ENCODE data around the gene PLCXD3. TPM values are rescaled to one million over a fixed set of nuclear protein-coding genes. Genes with fewer than 3 reads are reported as not detected.
"Not testable (repeated sequence)": the region's sequence is repeated elsewhere in the genome, so short reads cannot be mapped to it uniquely, and the experiment has no call there.

Gene PLCXD3
- total RNA-seq, 1 donor from 2014 or later: 0.51 TPM

DNA sequence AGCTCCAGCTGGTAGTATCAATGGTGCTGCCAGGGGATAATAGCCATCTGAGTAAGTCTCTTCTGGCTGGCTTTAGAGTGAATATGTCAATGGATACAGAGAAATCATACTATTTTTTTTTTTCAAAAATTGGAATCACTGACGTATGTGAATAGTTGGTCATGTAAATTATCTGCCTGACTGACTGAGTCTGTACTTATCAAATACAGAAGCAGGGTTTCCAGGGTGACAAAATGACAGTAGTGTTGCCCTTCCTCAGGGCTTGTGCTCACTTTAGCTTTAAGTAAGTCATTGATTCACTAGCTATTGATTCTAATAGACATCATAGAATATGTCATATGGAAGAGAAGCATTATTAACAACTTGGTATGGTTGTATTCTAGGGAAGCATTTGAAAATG is 171.1 kb downstream of the PLCXD3 start:
- DNase-seq: no peak

DNA sequence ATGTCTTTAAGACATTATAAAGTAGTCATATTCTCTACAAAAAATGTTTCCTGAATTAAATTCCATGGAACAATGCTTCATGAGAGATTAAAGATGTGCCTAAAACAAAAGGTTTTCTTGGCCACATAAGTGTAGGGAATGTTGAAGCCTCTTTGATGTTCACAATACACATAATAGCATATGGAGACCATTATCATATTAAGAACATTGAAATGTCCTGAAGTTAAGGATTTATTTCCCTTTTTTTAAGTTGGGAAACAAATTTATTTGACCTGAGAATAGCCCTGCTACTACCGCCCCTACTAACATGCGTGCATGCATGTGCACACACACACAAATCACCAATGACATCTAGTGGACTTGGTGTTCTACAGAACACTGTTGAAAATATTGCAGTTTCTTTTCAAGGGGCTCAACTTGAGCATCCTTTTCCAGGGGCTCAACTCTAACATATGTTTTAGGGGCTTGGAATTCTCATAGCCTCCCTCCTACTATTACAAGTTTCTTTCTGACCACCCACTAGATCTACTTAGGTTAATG is 172.2 kb downstream of the PLCXD3 start:
- DNase-seq: no peak

DNA sequence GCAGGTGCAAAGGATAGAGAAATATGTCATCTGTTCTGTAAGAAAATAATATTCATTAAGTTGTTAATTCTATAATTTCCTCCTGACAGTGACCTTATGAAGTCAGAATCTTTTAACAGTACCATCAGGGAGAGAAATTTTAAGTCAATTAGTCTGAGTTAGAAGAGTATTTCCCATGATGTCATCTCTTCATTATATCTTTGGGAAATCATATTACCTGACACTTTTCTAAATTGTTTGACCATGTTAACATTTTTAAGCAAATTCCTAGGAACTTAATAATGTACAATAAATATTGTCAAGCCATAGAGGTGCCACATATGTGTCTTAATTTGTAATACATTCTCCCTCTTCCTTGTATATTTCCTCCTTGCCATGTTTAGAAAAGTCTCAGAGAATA is 172.7 kb downstream of the PLCXD3 start:
- no peak for DNase-seq

DNA sequence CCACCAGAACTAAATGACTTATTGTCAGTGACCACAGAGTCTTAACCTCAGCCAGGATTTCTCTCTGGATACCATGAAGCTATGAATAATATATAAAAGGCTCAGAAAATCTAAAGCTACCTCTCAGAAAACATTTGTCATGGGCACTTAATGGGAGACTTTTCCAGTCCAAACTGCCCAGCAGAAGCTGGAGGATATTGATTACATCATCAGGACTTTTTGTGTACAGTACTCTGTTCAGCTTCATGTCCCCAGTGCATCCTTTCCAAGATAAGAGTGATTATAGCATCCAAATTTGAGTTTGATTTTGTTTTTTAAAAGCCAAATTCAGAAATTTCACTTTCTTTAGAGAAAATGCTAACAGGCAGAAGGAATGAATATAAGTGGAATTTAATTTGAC is 173.2 kb downstream of the PLCXD3 start:
- no peak for DNase-seq

DNA sequence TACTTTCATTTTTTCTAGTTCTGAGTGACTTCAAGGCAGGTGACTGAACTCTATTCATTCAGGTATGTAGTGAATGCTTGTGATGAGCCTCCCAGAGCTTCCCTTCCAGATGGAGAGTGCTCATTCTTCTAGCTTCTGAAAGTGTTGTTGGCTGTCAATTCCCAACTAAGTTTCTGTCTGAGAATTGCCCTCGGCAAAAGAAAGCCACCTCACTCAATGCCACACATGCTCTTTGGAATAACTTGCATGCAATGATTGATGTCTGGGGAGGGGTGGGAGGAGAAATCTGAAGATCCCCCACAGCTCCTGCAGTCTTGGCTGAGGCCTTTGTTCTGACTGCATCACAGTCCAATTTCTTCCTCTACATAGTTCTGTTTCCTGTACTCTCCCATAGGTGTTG is 173.9 kb downstream of the PLCXD3 start:
- no peak for DNase-seq

DNA sequence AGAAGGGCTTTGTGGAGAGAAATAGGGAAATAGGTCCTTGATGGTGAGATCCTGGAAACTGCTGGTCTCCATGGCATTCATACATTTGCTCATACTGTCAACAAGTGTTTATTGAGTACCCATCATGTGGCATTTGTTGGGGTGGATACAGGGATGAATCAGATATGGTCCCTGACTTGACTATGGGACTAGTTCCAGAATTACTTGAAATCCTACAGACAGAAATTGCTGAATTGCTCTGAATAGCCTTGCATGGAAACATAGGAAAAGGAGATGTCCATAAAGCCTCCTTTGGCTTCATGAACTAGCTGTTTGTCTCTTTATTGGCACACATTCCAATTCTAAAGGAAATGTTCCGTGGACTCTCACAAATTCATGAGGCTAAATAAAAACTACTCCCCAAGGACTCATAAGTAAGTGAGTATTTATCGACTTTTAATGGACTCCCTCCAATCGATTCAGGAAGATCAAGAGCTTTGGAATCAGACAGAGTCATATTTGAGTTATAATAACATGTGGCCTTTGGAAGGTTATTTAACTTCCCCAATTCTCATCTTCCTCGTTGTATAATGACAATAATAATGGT is 174.7 kb downstream of the PLCXD3 start:
- no peak for DNase-seq

DNA sequence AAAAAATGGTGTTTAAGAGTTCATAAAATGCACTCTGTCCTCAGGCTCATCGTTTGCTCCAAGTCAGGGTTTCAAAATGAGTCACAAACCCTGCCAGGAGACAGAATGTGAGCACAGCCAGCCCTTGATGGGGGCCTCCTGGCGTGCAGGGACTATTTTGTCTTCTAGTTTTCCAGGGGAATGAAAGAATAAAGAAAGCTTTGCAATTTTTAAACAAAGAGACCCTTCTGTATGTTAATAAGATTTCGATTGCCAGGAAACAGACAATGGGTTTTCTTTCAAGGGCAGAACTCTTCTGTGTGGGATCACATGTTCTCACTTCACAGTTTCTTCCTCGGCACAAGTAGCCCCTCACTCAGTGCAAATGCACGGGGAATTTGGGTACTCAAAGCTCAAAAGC is 175.6 kb downstream of the PLCXD3 start:
- no peak for DNase-seq

DNA sequence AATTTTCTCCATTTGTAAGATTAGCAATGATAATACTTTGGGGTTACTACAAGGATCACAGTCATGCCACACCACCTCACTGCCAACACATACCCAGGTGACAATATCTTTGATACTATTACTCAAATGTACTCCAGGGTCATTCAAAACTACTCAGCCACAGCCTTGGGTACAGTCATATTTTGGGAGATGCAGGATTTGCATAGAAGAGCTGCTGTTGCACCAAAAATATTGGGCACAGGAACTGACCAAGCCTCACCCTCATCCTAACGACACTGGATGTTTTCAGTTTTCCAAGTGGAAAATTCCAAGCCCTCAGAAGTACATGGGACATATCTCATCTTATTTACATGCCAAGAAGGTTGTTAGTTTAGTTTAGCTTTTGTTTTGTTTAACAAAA is 176.2 kb downstream of the PLCXD3 start:
- DNase-seq: no peak

DNA sequence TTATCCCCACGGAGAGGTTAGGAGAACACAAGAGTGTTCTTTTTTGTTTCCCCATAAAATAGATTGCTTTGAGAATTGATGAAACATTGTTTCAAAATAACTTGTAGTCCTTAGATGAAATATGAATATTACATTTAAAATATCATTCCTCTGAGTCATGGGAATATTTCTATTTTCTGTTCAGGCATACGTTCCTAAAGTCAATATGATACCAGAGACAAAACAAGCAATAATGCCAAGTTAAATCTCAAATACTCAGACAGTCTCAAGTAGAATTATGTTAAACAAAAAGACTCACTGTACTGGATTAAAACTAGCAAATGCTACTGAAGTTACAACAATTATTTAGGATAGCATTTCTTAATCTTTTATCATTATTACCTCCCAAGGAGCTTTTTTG is 185.3 kb downstream of the PLCXD3 start:
- DNase-seq: no peak

DNA sequence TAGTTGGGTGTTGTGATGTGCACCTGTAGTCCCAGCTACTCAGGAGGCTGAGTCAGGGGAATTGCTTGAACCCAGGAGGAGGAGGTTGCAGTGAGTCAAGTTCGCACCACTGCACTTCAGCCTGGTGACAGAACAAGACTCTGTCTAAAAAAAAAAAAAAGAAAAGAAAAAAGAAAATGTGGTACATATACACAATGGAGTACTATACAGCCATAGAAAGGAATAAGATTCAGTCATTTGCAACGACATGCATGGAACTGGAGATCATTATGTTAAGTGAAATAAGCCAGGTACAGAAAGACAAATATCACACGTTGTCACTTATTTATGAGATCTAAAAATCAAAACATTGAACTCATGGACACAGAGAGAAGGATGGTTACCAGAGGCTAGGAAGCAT is 187.6 kb downstream of the PLCXD3 start:
- DNase-seq: not testable (repeated sequence)

DNA sequence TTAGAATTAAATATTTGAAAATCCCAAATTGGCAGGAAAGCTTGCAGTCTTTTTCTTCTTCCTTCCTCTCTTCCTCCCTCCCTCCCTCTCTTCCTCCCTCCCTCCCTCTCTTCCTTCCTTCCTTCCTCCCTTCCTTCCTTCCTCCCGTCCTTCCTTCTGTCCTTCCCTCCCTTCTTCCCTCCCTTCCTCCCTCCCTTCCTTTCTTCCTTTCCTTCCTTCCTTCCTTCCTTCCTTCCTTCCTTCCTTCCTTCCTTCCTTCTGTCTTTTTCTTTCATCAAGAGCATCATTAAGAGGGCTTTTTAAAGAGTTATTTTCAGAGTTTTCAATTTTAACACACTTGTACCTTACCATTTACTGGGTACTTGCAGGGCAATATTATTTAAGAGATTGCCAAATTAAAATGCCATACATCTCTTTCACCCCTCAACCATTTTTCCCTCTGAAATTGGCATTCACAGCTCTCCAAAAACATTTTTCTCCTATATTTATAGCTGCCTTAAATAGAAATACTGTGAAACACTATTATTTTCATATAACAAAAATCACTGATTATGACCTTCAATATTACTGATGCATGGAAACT is 197.8 kb downstream of the PLCXD3 start:
- DNase-seq: no peak

DNA sequence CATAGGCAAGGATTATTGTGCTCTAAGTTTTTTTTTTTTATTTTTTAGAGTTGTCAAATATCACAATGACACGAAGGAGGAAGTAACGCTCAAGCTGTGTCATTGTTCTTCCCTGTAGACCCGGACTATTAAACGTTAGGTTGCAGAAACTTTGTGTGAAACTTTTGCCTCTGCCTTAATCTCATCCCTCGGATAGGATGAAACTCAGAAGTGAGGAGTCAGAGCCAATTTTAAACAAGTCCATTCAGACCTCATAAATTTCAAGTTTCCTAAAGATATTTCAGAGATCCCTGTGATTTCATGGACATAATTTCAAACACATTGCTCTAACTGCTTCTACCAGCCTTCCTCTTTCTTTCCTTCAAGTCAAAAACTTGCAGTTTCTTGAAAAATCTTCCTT is 198.3 kb downstream of the PLCXD3 start:
- no peak for DNase-seq

DNA sequence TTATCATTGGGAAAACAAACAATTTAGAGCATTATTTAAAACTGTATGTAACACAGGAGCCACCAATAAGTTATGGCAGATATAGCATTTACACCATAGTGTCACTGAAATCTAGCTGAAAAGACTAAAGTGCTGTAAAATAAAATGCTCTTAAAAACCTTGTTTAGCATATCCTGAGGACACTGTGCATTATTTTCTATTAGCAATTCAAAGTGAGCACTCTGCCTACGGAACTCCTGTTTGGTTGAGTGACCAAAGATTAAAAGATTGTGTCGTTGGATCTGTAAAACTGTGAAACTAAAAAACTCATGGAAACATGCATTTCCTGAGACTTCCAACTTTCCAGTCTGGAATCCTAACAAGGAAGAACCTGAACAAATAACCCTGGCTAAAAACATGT is 201.1 kb downstream of the PLCXD3 start:
- no peak for DNase-seq

DNA sequence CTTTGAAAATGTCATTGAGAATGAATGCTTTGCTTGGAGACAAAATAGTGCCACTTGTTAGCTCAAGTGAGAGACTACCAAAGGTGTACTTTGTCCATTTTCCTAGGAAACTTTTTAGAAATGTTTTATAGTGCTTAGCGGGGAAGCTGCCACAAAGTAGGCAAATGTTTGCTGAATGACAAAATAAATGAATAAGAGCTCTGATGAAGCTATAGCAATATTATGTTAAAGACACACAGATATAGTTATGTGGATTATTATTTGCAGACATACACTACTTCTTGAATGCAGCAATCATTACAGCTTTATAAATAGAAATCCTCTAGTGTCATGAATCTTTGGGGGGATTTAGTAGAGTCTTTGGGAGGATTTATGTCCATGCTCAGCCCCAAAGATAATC is 204.4 kb downstream of the PLCXD3 start:
- DNase-seq: no peak

DNA sequence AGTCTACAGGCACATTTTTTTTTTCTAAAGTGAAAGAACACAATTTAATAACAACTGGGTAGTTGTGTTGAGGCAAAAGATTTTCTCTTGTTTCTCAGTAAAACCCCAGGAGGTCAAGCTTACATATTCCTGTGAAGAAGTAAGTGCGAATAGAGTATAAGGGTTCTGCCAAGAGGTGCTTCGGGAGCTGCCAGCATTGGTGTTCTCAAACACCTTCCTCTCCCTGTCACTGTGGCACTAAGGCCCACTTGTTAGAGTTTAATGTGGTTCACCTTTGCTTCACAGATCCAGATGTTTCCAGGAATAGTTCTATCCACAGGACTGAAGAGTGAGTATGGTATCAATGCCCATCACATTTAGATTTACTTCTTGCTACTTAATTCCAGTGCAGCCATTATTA is 205.3 kb downstream of the PLCXD3 start:
- DNase-seq: no peak

DNA sequence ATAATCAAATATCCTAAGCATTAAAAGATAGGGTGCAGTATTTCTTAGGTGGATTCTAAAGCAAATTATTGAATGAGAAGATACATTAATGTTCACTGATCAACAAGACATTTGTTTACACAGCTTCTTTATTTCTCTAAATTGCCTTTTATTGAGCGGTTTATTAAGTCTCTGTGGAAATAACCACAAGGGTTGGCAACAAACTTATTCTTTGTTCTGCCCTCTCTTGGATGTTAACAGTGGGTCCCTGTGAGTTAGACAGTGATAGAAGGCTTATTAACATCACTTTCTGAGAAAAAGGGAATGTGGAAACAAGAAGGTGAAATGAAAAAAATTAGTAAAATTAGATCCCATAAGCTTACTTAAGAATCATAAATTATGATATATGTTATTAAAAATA is 214.3 kb downstream of the PLCXD3 start:
- DNase-seq: no peak

DNA sequence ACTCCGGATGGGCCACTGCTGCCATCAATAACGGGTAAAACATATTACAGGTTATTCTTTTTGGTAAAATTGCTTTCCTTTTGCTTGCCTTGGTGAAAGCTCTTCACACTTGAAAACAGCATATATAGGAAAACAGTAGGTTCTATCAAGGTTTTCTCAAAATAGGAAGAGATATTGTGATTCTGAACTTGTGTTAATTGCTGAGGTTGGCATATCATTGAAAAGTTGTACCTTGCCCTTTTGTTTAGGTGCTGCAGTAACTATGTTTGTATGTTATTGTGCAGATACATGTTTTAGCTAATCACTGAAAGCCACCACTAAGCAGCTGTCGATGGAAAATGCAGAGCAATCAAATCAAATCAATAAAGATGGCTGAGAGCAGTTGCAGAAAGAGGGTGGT is 219.1 kb downstream of the PLCXD3 start:
- DNase-seq: no peak

DNA sequence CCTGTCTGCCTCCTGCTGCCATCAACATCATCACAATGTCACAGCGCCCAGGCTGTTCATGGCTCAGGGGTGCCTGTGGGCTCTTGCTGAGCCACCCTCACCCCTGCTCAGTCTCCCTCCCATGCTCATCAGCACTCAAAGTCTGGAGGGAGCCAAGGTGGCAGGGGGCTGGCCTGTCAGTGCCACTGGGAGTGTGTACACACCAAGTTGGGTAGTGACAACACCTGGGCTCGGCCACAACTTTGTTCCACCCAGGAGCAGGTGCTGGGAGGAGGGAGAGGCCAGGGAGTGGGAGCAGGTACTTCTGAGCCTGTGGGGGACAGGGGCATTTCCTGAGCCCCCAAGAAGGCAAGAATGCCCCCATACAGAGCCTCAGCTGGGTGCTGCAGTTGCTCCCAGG is 219.6 kb downstream of the PLCXD3 start:
- no peak for DNase-seq

DNA sequence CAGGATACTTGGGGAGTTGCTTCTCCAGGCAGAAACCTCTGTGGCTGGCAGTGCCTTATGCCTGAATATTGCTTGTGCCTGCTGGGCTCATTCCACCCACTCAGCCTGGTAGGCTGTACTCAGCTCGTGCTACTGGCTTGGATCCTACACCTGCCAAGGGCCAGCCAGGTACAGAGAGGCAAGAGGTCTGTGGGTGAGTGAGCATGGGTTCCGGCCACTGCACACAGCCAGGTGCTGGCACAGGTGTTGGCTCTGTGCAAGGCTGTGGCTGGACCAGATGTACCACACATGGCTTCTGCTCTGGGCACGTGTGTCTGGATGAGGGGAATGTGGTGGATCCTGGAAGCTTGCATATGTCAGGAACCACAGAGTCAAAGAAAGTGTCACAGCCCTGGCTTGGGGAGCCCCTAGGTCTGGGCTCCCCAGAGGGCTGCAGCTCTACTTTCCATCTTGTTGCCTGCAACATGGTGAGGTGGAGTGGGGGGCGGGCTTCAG is 220.4 kb downstream of the PLCXD3 start:
- no peak for DNase-seq

DNA sequence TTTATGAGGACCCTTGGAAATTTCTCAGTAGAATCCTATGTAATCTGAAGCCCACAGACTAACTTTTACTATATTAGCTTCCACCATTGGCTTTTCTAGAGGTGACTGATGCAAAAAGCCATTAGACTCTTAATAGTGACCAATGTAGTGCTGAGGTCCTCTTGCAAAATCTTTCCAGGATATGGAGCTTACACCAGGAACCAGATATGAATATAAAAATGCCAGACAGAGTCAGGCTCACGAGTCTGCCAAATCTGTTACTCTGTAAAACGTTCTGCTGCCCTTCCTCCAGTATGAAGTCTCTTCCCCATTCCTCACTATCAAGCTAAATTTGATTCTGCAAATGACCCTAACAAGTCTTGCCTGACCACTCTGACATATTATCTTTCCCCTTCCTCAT is 223.7 kb downstream of the PLCXD3 start:
- no peak for DNase-seq

DNA sequence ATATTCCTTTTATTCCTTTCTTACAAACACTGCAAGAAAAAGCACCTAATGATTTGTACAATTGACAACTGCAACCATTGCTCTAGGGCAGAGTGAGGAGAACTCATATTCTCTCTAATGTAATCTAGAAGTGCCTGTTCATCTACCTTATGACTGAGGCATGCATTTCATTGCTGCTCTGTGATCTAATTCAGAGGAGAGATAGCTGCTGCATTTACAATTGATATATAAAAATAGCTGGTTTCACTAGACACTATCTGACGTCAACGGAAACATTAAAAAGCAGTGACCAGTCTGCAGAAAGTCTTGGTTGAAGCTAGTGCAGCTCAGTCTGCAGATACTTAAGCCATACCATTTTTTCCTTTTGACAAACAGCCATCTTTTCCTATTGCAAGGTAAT is 224.2 kb downstream of the PLCXD3 start:
- no peak for DNase-seq

DNA sequence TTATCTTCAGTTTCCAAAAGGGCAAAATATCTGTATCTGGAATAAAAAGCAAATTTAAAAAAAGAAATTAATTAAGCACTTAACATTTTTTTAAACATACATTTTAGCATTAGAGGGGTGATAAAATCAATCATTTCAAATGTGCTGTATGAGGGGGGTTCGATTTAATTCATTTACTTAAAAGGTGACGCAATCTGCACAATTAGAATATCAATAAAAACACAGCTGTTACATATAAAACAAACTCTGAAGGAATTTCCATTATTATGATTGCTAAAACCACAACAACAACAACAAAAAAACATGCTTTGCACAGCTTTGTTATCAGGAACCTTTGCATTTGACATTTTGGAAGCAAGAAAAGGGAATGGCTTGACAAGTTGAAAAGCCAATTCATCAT is 225.5 kb downstream of the PLCXD3 start:
- no peak for DNase-seq

DNA sequence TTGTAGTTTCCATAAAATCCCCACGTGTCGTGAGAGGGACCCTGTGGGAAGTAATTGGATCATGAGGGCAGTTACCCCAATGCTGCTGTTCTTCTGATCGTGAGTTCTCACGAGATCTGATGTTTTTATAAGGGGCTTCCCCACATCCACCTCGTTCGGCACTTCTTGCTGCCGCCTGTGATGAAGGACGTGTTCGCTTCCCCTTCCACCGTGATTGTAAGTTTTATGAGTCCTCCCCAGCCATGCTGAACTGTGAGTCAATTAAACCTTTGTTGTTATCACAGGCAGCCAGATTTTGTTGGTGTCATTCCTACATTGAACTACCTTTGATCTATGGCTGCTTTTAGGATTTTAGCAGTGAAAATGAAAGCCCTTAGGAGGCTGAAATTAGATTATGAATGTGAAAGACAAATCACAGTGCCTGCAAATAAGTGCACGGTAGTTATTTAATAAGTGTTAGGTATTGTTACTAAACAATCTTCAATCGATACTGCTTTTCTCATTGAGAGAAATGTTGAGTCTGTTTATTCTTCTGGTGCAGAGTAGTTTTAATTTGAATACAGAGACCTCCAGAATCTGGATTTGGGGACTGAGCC is 229.1 kb downstream of the PLCXD3 start:
- no peak for DNase-seq

DNA sequence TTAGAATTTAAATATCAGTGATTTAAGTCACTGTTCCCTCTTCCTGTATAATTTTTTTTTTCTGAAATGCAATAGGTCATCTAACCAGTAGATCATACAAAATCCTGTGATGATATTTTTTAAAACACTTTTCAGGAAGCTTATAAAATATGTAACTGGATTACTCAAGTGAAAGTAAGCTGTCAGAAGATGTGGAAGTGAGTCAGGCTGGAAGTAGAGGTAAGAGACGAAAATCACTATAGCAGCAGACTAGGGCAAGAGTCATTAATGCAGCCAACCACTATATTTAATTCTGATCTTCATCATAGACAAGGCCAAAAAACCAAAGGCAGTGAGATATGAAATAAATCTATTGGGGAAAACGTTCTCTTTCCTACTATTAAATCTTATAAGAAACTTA is 231.4 kb downstream of the PLCXD3 start:
- no peak for DNase-seq
